Epithelial cell of proximal tubule (primary cell): ENCODE data around the gene WDR20. TPM values are rescaled to one million over a fixed set of nuclear protein-coding genes. Genes with fewer than 3 reads are reported as not detected.

Experiments used
- DNase-seq: peaks from one replicate; pipeline ENCODE4 v3.0.0-alpha.2; 2011; ENCODE audit warnings: low read depth
- H3K4me3 ChIP-seq: 2 replicates; pipeline ENCODE4 v1.5.1; 2011; ENCODE audit warnings: low read depth, mild to moderate bottlenecking, low read length
- CTCF ChIP-seq: conservative IDR thresholded peaks from 2 replicates; pipeline ENCODE4 v1.5.1; 2012; ENCODE audit warnings: low read depth, mild to moderate bottlenecking, low read length
- total RNA-seq: library from RNA; depleted of rRNA; stranded (reverse); fragments of >200 nt; gene quantifications from 2 replicates; pipeline ENCODE4 v1.2.3, GENCODE V29; 2015

The WDR20 gene
- total RNA-seq, 1 donor from 2014 or later = 13.8 TPM

GRCh38 chr14:102138535-102138934 lies 1.2 kb upstream of the WDR20 start:
- no peak for TF ChIP-seq CTCF
- H3K4me3 ChIP-seq = peak overlapping the region; percentile 76
- DNase-seq = no peak

GRCh38 chr14:102138961-102139285 lies 774 bp upstream of the WDR20 start:
- no peak for TF ChIP-seq CTCF
- no peak for DNase-seq

GRCh38 chr14:102140027-102140749 lies 491 bp downstream of the WDR20 start:
- peak overlapping the region; percentile 76 for H3K4me3 ChIP-seq
- no peak for TF ChIP-seq CTCF
- DNase-seq = no peak

More at GRCh38 chr14:102138961-102139285, 774 bp upstream of the WDR20 start:
- peak overlapping the region; percentile 76 for H3K4me3 ChIP-seq

- no peak for TF ChIP-seq CTCF
Observed at GRCh38 chr14:102140750-102141145, 1.1 kb downstream of the WDR20 start.

GRCh38 chr14:102141797-102142196 lies 2.1 kb downstream of the WDR20 start:
- no peak for DNase-seq
- no peak for TF ChIP-seq CTCF
- peak overlapping the region; percentile 76 for H3K4me3 ChIP-seq

More at GRCh38 chr14:102140750-102141145, 1.1 kb downstream of the WDR20 start:
- H3K4me3 ChIP-seq = peak overlapping the region; percentile 76
- no peak for DNase-seq

- DNase-seq = no peak
- no peak for TF ChIP-seq CTCF
- no peak overlapping the region for H3K4me3 ChIP-seq
Observed at GRCh38 chr14:102144914-102145313, 5.2 kb downstream of the WDR20 start.

- TF ChIP-seq CTCF = no peak
- no peak overlapping the region for H3K4me3 ChIP-seq
- DNase-seq = no peak
Observed at GRCh38 chr14:102145395-102145794, 5.7 kb downstream of the WDR20 start.
